ENCODE results near the gene NOXA1.

NOXA1 gene

GRCh38 chr9:137427454-137428310 is 4.5 kb downstream of the NOXA1 start:
- no peak for DNase-seq

- DNase-seq: no peak
These were observed 5.1 kb downstream of the NOXA1 start for GRCh38 chr9:137428311-137428630.

- no peak for DNase-seq
These were observed 5.8 kb downstream of the NOXA1 start for GRCh38 chr9:137428841-137429545.

GRCh38 chr9:137429546-137429890 is 6.3 kb downstream of the NOXA1 start:
- DNase-seq: no peak

- DNase-seq: no peak
These were observed 7.0 kb downstream of the NOXA1 start for GRCh38 chr9:137429974-137430722.

GRCh38 chr9:137430723-137431415 is 7.7 kb downstream of the NOXA1 start:
- no peak for DNase-seq

GRCh38 chr9:137431416-137431931 is 8.3 kb downstream of the NOXA1 start:
- DNase-seq: no peak

- no peak for DNase-seq
These were observed 9.6 kb downstream of the NOXA1 start for GRCh38 chr9:137432687-137433348.

- DNase-seq: no peak
These were observed 10.2 kb downstream of the NOXA1 start for GRCh38 chr9:137433349-137433915.

GRCh38 chr9:137433916-137434431 is 10.8 kb downstream of the NOXA1 start:
- DNase-seq: no peak

- DNase-seq: no peak
These were observed 11.5 kb downstream of the NOXA1 start for GRCh38 chr9:137434498-137435380.

- no peak for DNase-seq
These were observed 12.2 kb downstream of the NOXA1 start for GRCh38 chr9:137435381-137435891.

- DNase-seq: no peak
These were observed 13.0 kb downstream of the NOXA1 start for GRCh38 chr9:137435980-137436760.

GRCh38 chr9:137436761-137437600 is 13.8 kb downstream of the NOXA1 start:
- DNase-seq: no peak

- no peak for DNase-seq
These were observed 14.7 kb downstream of the NOXA1 start for GRCh38 chr9:137437691-137438590.

GRCh38 chr9:137438591-137439157 is 15.5 kb downstream of the NOXA1 start:
- DNase-seq: no peak

- DNase-seq: no peak
These were observed 16.0 kb downstream of the NOXA1 start for GRCh38 chr9:137439158-137439714.

Data from KG1 (cell line).